VCaP (cell line): ENCODE measurements around the gene GOLT1B.

Experiments used
- H3K27ac ChIP-seq: fragments of 450-650 bp; 2 replicates; pipeline ENCODE4 v1.5.1; 2017
- CTCF ChIP-seq: fragments of 450-650 bp; conservative IDR thresholded peaks from 2 replicates; pipeline ENCODE4 v1.5.1; 2017; ENCODE audit warnings: mild to moderate bottlenecking, moderate library complexity

Gene GOLT1B

GRCh38 chr12:21502164-21502496 is 541 bp downstream of the GOLT1B start:
- H3K27ac ChIP-seq = peak overlapping the region; percentile 63
- no peak for TF ChIP-seq CTCF

GRCh38 chr12:21502872-21503271 is 1.3 kb downstream of the GOLT1B start:
- H3K27ac ChIP-seq = no peak overlapping the region

GRCh38 chr12:21505888-21506287 is 4.3 kb downstream of the GOLT1B start:
- no peak for TF ChIP-seq CTCF
- H3K27ac ChIP-seq = no peak overlapping the region

More at GRCh38 chr12:21502872-21503271, 1.3 kb downstream of the GOLT1B start:
- TF ChIP-seq CTCF = no peak

GRCh38 chr12:21507849-21508248 is 6.3 kb downstream of the GOLT1B start:
- TF ChIP-seq CTCF = no peak
- no peak overlapping the region for H3K27ac ChIP-seq

GRCh38 chr12:21509768-21510167 is 8.2 kb downstream of the GOLT1B start:
- H3K27ac ChIP-seq = no peak overlapping the region
- TF ChIP-seq CTCF = no peak

GRCh38 chr12:21516281-21516680 is 14.7 kb downstream of the GOLT1B start:
- TF ChIP-seq CTCF = no peak
- H3K27ac ChIP-seq = no peak overlapping the region

GRCh38 chr12:21518451-21518850 is 16.9 kb downstream of the GOLT1B start:
- H3K27ac ChIP-seq = no peak overlapping the region

More at GRCh38 chr12:21518451-21518850, 16.9 kb downstream of the GOLT1B start:
- TF ChIP-seq CTCF = no peak
